Measurements from ENCODE around the gene TNS2. TPM values are rescaled to one million over a fixed set of nuclear protein-coding genes. Genes with fewer than 3 reads are reported as not detected.
"Not testable (repeated sequence)": the region's sequence is repeated elsewhere in the genome, so short reads cannot be mapped to it uniquely, and the experiment has no call there.

The TNS2 gene, protein sequence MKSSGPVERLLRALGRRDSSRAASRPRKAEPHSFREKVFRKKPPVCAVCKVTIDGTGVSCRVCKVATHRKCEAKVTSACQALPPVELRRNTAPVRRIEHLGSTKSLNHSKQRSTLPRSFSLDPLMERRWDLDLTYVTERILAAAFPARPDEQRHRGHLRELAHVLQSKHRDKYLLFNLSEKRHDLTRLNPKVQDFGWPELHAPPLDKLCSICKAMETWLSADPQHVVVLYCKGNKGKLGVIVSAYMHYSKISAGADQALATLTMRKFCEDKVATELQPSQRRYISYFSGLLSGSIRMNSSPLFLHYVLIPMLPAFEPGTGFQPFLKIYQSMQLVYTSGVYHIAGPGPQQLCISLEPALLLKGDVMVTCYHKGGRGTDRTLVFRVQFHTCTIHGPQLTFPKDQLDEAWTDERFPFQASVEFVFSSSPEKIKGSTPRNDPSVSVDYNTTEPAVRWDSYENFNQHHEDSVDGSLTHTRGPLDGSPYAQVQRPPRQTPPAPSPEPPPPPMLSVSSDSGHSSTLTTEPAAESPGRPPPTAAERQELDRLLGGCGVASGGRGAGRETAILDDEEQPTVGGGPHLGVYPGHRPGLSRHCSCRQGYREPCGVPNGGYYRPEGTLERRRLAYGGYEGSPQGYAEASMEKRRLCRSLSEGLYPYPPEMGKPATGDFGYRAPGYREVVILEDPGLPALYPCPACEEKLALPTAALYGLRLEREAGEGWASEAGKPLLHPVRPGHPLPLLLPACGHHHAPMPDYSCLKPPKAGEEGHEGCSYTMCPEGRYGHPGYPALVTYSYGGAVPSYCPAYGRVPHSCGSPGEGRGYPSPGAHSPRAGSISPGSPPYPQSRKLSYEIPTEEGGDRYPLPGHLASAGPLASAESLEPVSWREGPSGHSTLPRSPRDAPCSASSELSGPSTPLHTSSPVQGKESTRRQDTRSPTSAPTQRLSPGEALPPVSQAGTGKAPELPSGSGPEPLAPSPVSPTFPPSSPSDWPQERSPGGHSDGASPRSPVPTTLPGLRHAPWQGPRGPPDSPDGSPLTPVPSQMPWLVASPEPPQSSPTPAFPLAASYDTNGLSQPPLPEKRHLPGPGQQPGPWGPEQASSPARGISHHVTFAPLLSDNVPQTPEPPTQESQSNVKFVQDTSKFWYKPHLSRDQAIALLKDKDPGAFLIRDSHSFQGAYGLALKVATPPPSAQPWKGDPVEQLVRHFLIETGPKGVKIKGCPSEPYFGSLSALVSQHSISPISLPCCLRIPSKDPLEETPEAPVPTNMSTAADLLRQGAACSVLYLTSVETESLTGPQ (N-terminal part only)
- polyA plus RNA-seq (ENCODE audit: insufficient read length) = 124 TPM

DNA sequence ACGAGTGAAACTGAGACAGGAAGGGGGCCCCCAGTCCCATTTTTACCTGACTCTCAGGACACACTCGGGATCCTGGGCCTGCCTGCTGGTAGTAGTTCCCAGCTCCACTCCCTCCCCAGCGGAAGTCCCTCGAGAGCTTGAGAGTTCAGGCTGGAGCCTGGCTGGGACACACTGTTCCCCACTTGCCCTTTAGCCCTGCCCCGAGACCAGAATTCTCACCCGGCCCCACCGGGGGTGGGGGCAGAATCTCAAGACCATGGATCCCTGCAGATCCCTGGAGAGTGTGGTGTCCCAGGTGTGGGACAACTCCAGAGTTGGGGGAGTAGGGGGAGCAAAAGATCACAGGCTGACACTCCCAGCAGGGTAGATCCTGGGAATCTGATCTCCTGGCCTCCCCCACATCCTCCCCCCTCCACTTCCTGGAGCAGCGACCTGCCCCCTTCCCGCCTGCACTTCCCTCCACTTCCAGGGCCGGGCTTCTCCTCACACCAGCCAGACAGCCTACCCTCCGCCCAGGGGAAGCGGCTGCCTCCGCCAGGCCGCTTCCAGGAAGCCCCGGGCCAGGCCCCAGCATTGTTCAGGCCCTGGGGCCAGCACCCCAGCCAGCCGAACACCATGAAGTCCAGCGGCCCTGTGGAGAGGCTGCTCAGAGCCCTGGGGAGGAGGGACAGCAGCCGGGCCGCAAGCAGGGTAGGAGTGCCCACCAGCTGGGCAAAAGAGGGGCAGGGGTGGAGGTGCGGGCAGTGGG lies at the start of gene TNS2:
TNS2 (plus strand) TSS at position 495 of the 748 bp plus-strand sequence; CDS start at position 616, 121 bp downstream.
- DNase-seq = peak; percentile 61

- DNase-seq = no peak
These were observed 45.7 kb upstream of the TNS2 start for GRCh38 chr12:53004178-53004577.

DNA sequence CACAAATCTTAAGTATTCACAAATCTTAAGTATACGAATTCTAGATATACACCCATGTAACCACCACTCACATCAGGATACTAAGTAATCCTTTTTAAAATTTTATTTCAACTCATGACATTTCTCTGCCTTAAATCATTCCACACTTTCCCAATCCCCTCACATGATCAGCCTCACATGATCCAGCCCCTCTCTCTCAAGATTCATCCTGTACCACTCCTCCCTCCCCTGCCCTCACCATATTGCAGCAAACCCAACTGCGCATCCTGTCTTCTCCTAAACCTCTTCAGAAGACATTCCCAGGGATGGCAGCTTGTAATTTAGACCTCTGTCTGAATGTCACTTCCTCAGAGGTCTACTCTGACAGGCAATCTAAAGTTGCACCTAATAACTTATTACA lies 45.3 kb upstream of the TNS2 start:
- no peak for DNase-seq

DNA sequence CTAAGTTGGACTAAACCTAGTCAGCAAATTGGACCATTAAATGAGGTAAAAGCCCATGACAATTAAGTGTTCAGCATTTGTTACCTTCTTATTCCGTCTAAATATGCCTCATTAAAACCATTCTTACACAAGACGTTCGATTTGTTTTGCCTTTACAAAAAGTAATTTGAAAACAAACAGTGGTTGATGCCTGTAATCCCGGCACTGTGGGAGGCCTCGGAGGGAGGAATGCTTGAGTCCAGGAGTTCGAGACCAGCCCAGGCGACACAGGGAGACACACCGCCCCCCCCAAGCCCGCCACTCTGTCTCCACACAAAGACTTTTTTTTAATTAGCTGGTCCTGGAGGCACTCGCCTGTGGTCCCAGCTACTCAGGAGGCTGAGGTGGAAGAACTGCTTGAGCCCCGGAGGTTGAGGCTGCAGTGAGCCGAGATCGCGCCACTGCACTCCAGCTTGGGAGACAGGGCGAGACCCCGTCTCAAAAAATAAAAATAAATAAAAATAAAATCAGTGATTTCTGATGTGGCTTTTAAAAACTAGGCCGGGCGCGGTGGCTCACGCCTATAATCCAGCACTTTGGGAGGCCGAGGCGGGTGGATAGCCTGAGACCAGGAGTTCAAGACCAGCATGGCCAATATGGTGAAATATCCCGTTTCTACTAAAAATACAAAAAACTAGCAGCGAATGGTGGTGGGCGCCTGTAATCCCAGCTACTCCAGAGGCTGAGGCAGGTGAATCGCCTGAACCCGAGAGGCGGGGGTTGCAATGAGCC lies 44.5 kb upstream of the TNS2 start:
- DNase-seq = no peak

DNA sequence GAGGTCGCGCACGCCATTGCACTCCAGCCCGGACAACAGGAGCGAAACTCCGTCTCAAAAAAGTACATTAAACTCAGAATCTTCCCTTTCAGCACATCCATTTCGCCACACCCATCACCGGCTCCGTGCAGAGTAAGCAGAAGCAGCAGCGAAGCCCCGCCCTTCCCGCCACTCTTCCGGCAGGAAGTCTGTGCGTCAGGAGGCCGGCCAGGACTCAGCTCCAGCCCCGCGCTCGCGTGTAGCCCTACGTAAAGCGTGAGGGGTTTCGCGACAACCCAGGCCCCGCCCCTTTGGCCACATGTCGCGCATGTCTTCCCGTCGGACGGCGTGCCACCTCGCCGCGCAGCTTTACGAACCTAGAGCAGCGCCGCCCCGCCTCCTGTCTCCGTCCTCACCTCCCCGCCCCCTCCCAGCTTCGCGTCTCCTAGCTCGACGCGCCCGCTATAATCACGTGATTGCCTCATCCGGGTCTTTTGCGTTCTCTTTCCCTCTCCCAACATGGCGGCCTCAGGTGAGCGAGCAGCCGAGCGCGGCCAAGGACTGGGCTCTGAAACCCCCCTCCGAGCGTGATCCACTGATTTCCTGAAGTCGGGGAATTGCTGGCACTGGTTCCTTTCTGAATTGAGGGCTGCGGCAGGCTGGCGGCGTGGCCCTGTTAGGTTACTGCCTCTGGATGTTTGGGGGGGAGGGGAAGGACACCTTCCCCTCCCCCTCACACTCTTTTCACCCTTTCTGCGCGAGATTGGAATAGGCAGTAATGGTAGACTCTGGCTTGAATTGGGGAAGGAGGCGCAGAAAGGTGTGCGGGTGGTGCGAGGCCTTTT lies 43.7 kb upstream of the TNS2 start, which contains the start of gene EIF4B:
EIF4B (plus strand) TSS at position 471 of the 824 bp plus-strand sequence; CDS start at position 499, 28 bp downstream.
- peak; percentile 100 for DNase-seq

GRCh38 chr12:53006810-53007309 lies 43.0 kb upstream of the TNS2 start:
- DNase-seq = peak; percentile 71

- no peak for DNase-seq
These were observed 42.5 kb upstream of the TNS2 start for GRCh38 chr12:53007343-53007742.

DNA sequence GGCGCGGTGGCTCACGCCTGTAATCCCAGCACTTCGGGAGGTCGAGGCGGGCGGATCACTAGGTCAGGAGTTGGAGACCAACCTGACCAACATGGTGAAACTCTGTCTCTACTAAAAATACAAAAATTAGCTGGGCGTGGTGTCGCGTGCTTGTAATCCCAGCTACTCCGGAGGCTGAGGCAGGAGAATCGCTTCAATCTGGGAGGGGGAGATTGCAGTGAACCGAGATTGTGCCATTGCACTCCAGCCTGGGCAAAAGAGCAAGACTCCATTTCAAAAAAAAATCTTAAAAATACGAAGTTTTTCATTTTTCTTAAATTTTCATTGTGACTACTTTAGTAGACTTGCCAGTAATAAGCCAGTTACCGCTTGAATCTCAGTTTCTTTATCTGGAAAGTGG lies 41.1 kb upstream of the TNS2 start:
- not testable (repeated sequence) for DNase-seq

DNA sequence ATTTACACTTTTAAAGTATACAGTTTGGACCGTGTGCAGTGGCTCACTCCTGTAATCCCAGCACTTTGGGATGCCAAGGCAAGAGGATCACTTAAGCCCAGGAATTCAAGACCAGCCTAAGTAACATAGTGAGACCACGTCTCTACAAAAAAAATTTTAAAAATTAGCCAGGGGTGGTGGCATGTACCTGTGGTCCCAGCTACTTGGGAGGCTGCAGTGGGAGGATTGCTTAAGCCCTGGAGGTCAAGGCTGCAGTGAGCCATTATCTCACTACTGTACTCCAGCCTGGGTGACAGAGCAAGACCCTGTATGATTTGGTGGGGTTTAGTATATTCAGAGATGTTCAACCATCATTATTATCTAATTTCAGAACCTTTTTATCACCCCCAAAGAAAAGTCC lies 38.9 kb upstream of the TNS2 start:
- no peak for DNase-seq

DNA sequence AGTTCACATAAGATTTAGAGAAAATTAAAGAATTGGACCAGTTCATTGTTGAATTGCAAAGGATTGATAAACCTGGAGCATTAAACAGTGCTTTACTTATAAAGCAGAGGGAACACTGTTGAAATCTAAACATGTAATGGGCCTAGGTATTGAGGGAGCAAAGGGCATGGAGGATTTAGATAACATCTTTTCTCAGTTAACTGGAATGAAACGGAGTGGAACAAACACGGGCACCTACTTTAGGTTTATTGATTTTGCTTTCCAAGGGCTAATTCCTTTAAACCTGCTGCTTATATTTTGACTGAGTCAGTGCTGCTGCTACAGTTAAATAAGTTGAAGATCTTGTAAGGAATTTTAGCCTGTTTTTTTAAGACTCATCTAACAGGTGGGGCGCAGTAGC lies 38.0 kb upstream of the TNS2 start:
- no peak for DNase-seq

- DNase-seq = no peak
These were observed 36.9 kb upstream of the TNS2 start for GRCh38 chr12:53012928-53013327.

DNA sequence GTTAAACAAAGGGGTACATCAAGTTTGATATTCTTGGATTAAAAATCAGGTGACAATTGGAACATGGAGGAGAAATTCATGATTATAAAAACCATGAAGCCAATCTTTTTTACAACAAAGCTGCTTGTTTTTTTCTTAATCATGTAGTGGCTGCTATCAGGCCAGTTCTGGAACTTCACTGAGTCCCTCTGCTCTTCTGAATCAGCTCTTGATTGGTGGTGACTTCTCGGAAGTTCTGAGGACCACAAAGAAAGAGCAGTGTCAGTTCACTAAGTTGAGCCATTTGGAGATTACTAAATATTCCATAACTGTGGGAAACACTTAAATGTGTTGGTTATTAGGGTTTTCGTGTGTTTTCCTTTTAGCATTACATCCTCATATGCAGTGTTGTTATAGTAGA lies 35.2 kb upstream of the TNS2 start:
- DNase-seq = no peak

DNA sequence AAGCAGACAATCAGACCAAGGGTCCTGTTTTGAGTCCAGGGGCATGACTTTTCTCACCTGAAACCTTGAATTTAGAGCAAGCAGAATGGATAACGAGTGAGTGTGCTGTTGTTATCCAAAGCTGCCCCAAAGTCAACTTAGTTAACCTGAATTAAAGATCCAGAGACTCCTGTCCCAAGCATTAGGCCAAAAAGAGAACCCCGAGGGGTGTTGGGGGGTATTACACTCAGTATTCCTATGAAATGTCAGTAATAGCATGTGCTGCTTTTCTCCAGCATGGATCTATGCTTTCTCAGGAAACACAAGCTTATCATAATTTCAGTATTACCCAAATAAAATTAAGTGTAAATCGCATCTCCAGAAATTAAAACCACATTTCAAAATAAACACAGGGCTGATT lies 24.6 kb upstream of the TNS2 start:
- no peak for DNase-seq

GRCh38 chr12:53027014-53027413 lies 22.9 kb upstream of the TNS2 start:
- DNase-seq = not testable (repeated sequence)

DNA sequence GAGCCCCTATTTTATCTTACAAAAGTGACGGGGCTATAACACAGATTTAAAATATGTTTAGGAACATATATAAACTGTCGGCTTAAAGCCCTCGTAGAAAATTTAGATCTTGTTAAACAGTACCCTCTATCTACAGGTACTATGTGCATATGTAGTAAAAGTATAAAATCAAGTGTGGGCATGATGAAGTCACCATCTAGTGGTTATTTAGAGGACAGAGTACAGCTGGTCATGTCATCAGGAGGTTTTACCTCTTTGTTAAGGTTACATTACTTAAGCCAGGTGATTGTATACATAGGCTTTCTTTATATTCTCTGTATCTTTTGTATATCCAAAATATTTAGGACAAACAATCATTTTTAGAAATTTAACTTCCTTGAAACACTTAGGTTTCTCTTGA lies 18.2 kb upstream of the TNS2 start:
- DNase-seq = no peak

DNA sequence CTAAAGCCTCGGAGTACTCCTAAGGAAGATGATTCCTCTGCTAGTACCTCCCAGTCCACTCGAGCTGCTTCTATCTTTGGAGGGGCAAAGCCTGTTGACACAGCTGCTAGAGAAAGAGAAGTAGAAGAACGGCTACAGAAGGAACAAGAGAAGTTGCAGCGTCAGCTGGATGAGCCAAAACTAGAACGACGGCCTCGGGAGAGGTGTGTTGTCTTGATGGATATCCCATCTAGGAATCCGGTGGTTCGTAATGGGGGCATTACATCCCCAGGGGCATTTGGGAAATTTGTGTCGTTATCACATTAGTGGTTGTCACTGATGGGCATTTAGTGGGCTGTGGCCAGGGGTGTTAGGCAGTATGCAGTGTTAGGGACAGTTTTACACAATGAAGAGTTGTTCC lies 16.0 kb upstream of the TNS2 start:
- DNase-seq = not testable (repeated sequence)

DNA sequence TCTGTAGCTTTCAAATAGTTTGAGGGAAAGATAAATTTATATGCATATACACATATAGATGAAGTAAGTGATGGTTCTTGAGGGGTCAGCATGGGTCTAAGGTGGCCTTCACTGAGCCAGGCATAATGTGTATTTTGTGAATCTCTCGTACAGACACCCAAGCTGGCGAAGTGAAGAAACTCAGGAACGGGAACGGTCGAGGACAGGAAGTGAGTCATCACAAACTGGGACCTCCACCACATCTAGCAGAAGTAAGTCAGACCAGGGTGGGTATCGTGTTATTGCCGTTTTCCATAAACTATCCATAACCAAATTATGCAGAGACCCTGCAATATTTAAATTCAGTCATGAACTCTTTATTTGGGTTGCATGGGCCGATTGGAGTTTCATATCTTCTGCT lies 15.4 kb upstream of the TNS2 start:
- DNase-seq = no peak

- no peak for DNase-seq
These were observed 13.1 kb upstream of the TNS2 start for GRCh38 chr12:53036802-53037201.

- DNase-seq = no peak
These were observed 10.0 kb upstream of the TNS2 start for GRCh38 chr12:53039851-53040250.
